ENCODE results near the gene PHACTR1.
"Not testable (repeated sequence)": the region's sequence is repeated elsewhere in the genome, so short reads cannot be mapped to it uniquely, and the experiment has no call there.

The PHACTR1 gene

DNA sequence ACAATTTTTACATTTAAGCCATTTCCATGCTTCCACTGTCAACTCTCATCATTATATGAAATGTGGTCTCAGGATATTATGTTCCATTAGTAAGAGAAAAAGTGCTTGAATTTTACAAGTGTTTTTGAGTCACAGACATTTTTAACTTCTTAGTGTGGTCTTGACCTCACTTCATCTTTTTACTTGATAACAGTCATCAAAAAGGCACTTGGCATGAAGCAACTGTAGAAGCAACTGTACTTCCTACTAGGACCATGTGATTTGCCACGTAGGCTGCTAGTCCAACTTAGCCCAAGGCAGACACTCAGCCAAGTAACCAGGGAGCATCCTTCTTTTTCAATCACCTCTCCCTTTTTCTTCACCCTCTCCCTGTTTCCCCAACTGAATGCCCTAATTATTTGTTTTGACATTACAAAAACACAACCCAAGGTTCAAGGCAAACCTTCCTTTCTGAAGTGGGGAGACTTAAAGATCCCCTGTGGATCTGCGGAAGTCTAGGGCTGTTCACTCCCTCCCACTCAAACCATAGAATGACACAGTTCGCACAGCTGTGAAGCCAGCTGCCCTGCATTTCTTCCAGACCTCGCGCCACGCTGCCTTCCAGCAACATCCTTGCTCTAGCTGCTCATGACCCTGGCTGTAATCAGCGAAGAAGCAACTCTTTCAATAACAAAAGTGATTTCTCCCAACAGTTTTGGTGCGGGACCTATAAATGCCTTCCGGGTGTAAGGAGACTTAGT is 45.0 kb downstream of the PHACTR1 start:
- no peak overlapping the region for H3K4me2 ChIP-seq (ENCODE audit: low read length)
- H3K4me3 ChIP-seq (ENCODE audit: low read length), result no peak overlapping the region
- H3K36me3 ChIP-seq (replicated peaks; ENCODE audit: low read depth, low read length), result no peaks in the 10 kb centered on the region

GRCh38 chr6:12762731-12763434 is 46.3 kb downstream of the PHACTR1 start:
- not testable (repeated sequence) for H3K4me3 ChIP-seq (ENCODE audit: low read length); H3K9ac ChIP-seq (ENCODE audit: low read length); H3K27ac ChIP-seq (ENCODE audit: low read length); H3K4me2 ChIP-seq (ENCODE audit: low read length); H2AFZ ChIP-seq (ENCODE audit: low read depth, low read length); H3K79me2 ChIP-seq (ENCODE audit: low read length); H3K4me1 ChIP-seq (ENCODE audit: low read length); H3K9me3 ChIP-seq (ENCODE audit: insufficient read depth, low read length); H4K20me1 ChIP-seq (ENCODE audit: insufficient read depth, low read length); H3K36me3 ChIP-seq (replicated peaks; ENCODE audit: low read depth, low read length); H3K27me3 ChIP-seq (ENCODE audit: low read depth, low read length)

More for the DNA sequence above, 45.0 kb downstream of the PHACTR1 start:
- H3K27ac ChIP-seq (ENCODE audit: low read length), result no peak overlapping the region
- no peaks in the 10 kb centered on the region for H3K79me2 ChIP-seq (ENCODE audit: low read length)
- H2AFZ ChIP-seq (ENCODE audit: low read depth, low read length), result no peak overlapping the region
- TF ChIP-seq CTCF (IDR thresholded peaks at IDR 0.05; ENCODE audit: low read depth, low read length) (no peak), EZH2phosphoT487 (IDR thresholded peaks at IDR 0.05; ENCODE audit: low read depth) (no peak)
- H3K9ac ChIP-seq (ENCODE audit: low read length), result no peak overlapping the region
- H3K27me3 ChIP-seq (ENCODE audit: low read depth, low read length), result no peaks in the 10 kb centered on the region
- H3K4me1 ChIP-seq (ENCODE audit: low read length), result no peaks in the 10 kb centered on the region
- H3K9me3 ChIP-seq (ENCODE audit: insufficient read depth, low read length), result no peaks in the 10 kb centered on the region
- H4K20me1 ChIP-seq (ENCODE audit: insufficient read depth, low read length), result no peaks in the 10 kb centered on the region

DNA sequence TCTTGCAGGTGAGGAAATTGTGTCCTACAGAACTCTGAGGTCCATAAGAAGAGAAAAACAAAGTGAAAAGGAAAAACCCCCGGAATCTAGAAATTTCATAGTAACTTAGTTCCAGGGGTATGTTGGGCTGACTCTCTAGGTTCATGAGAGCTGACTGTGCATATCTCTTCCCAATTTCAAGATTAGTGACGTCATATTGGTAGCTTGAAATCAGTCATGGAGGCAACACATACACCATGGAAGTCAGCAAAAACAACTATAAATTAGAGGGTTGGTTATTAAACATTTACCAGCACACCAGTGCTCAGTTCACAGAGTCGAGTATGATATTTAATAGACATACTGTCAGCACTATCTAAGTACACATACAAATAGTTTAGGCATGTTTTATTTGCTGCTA is 49.8 kb downstream of the PHACTR1 start:
- H3K79me2 ChIP-seq (ENCODE audit: low read length), result no peaks in the 10 kb centered on the region
- H3K36me3 ChIP-seq (replicated peaks; ENCODE audit: low read depth, low read length), result no peaks in the 10 kb centered on the region

DNA sequence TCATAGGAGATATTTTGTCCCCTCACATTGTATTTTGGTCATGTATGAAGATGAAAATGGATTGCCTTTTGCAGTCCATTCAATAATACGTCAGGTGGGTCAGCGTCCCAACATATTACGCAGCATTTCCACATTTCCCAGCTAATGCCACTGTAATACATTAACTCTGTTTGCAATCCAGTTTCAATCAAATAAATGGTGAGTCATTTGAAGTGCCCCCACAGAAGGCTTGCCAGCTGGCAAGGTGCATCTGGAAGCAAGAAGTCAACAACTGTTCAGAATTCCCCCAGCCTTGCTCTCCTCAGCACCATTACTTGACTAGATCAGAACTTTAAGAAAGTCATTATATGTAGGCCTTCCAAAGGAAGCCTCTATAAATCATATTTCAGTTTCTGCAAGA is 50.4 kb downstream of the PHACTR1 start:
- Histone ChIP-seq H3K4me1 (ENCODE audit: low read length) (no peaks in the 10 kb centered on the region), H3K27me3 (ENCODE audit: low read depth, low read length) (0 out of 2 replicates have a peak, but pooled peaks cover 3% of the 10 kb centered on the region), H3K27ac (ENCODE audit: low read length) (no peak overlapping the region), H3K9me3 (ENCODE audit: insufficient read depth, low read length) (no peaks in the 10 kb centered on the region), H3K9ac (ENCODE audit: low read length) (no peak overlapping the region), H2AFZ (ENCODE audit: low read depth, low read length) (no peak overlapping the region), H3K79me2 (ENCODE audit: low read length) (no peaks in the 10 kb centered on the region), H4K20me1 (ENCODE audit: insufficient read depth, low read length) (no peaks in the 10 kb centered on the region), H3K4me3 (ENCODE audit: low read length) (no peak overlapping the region), H3K36me3 (replicated peaks; ENCODE audit: low read depth, low read length) (no peaks in the 10 kb centered on the region), H3K4me2 (ENCODE audit: low read length) (no peak overlapping the region)
- TF ChIP-seq EZH2phosphoT487 (IDR thresholded peaks at IDR 0.05; ENCODE audit: low read depth) (no peak), CTCF (IDR thresholded peaks at IDR 0.05; ENCODE audit: low read depth, low read length) (no peak)

More for the DNA sequence above, 49.8 kb downstream of the PHACTR1 start:
- Histone ChIP-seq H3K27me3 (ENCODE audit: low read depth, low read length) (0 out of 2 replicates have a peak, but pooled peaks cover 3% of the 10 kb centered on the region), H4K20me1 (ENCODE audit: insufficient read depth, low read length) (no peaks in the 10 kb centered on the region), H3K27ac (ENCODE audit: low read length) (no peak overlapping the region), H3K4me3 (ENCODE audit: low read length) (no peak overlapping the region), H3K9ac (ENCODE audit: low read length) (no peak overlapping the region), H2AFZ (ENCODE audit: low read depth, low read length) (no peak overlapping the region), H3K4me2 (ENCODE audit: low read length) (no peak overlapping the region), H3K4me1 (ENCODE audit: low read length) (no peaks in the 10 kb centered on the region), H3K9me3 (ENCODE audit: insufficient read depth, low read length) (no peaks in the 10 kb centered on the region)
- TF ChIP-seq EZH2phosphoT487 (IDR thresholded peaks at IDR 0.05; ENCODE audit: low read depth) (no peak), CTCF (IDR thresholded peaks at IDR 0.05; ENCODE audit: low read depth, low read length) (no peak)

Data from OCI-LY3 (cell line).